SK-N-MC (cell line): ENCODE measurements around the gene C2CD2.

ENCODE experiments used
- EZH2 ChIP-seq: fragments of 200-600 bp; sonication (generic); IDR thresholded peaks from one replicate; pipeline ENCODE4 v1.6.1; 2017; ENCODE audit warnings: antibody characterized with exemption
- FOXP2 ChIP-seq: optimal IDR thresholded peaks from 2 replicates; pipeline ENCODE3; 2011; ENCODE audit warnings: mild to moderate bottlenecking, moderate library complexity; ENCODE audit not compliant: insufficient read depth; ENCODE audit errors: extremely low read length, control extremely low read depth
- POLR2AphosphoS5 ChIP-seq: IDR thresholded peaks from 2 replicates; pipeline ENCODE4 v1.6.1; 2012; ENCODE audit warnings: mild to moderate bottlenecking, low read depth, low read length, borderline replicate concordance

DNA sequence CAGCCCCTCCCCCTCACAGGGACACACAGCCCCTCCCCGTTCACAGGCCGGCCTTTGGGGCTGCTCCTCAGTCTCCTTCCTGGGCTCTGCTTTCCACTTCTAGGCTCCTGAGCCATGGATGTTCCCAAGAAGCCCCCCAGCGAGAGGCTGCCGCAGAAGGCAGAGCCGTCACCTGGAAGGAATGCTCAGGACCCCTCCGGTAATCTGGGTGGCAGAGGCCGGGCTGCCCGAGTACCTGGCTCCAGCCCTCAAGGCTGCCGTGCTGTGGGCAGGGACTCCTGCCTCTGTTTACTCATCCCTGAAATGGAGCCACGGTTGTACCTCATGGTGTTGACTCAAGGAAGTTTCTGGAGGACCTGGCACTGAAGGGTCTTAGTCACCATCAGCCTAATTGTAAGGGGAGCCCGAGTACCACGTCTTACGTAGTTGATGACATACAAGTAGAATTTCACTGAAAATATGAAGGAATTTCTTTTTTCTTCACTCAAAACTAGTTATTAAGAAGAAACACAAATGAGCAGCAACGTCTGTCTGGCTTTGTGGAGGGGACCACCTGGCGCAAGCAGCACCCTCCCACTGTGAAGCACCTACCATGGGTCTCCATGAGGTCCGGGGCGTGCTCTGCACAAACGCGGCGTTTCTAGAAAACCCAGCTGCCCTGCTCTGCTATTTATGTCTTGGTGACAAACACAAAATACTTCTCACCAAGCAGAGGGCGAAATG is 108.3 kb downstream of the C2CD2 start:
- no peak for TF ChIP-seq POLR2AphosphoS5
- no peak for TF ChIP-seq EZH2
- TF ChIP-seq FOXP2: no peak
